ENCODE data around the gene OR6M1. TPM values are rescaled to one million over a fixed set of nuclear protein-coding genes. Genes with fewer than 3 reads are reported as not detected.

OR6M1 gene
- total RNA-seq, 6 experiments from 2014 or later, result not detected

DNA sequence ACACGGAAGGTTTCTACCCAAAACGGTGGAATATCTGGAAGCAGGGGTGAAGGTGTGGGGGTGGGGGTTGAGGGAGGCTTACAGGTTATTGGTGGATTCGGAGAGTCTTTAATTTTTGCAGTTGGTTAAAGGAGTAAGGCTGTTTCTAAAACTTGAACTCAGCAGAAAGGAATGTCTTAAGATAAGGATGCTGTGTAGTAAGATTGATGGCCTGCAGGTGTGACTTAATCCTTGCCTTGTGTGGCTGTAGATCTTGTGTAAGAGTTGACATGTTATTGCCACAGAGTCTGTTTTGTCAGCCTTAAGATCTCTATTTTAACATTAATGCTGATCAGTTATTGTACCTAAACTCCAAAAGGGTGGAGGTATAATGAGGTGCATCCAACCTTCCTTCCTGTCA lies 16.4 kb upstream of the OR6M1 start:
- ATAC-seq, result peak in 3 of 4 donors; percentile 6 to 46 (median 41)
- no peaks in the 10 kb centered on the region for H3K36me3 ChIP-seq
- no peaks in the 10 kb centered on the region for H3K9me3 ChIP-seq
- no peaks in the 10 kb centered on the region for H3K4me1 ChIP-seq
- no peak for DNase-seq
- whole genome bisulfite sequencing (ENCODE audit: insufficient coverage, low coverage, low lambda C conversion rate, missing lambda C conversion rate), result 44% methylated on average over 3 of the region's 3 CpGs
- H3K27ac ChIP-seq, result peak overlapping the region in 1 of 3 donors; percentile 14
- no peak overlapping the region for H3K4me3 ChIP-seq
- H3K27me3 ChIP-seq, result no peaks in the 10 kb centered on the region
- TF ChIP-seq POLR2A (IDR thresholded peaks at IDR 0.05), result no peak
- TF ChIP-seq, protein P1, sequence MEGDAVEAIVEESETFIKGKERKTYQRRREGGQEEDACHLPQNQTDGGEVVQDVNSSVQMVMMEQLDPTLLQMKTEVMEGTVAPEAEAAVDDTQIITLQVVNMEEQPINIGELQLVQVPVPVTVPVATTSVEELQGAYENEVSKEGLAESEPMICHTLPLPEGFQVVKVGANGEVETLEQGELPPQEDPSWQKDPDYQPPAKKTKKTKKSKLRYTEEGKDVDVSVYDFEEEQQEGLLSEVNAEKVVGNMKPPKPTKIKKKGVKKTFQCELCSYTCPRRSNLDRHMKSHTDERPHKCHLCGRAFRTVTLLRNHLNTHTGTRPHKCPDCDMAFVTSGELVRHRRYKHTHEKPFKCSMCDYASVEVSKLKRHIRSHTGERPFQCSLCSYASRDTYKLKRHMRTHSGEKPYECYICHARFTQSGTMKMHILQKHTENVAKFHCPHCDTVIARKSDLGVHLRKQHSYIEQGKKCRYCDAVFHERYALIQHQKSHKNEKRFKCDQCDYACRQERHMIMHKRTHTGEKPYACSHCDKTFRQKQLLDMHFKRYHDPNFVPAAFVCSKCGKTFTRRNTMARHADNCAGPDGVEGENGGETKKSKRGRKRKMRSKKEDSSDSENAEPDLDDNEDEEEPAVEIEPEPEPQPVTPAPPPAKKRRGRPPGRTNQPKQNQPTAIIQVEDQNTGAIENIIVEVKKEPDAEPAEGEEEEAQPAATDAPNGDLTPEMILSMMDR (IDR thresholded peaks at IDR 0.05), result no peak
- intact Hi-C loops (cut with DNase I), result no loop called here

DNA sequence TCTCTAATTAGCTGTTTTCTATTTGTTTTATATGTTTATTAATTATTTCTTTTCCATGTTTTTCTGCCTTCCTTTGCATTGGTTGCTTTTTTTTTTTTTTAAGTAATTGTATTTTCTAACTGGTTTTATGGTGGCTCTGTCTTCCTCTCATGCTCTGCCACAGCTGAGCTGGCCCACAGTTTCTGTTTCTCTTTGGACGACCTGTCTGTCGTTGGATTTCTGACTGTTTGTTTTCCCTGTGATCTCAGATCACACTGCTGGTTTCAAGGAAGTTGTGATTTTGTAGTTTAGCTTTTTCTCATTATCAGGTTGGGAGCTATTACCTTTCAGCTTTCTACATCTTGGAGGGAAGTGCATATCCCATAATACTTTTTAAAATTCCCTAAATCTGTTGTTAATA lies 15.9 kb upstream of the OR6M1 start:
- TF ChIP-seq POLR2A (IDR thresholded peaks at IDR 0.05), result no peak
- TF ChIP-seq, protein P1 (IDR thresholded peaks at IDR 0.05), result no peak
- no peaks in the 10 kb centered on the region for H3K36me3 ChIP-seq
- H3K27ac ChIP-seq, result peak overlapping the region in 1 of 3 donors; percentile 14
- H3K4me1 ChIP-seq, result no peaks in the 10 kb centered on the region
- no peaks in the 10 kb centered on the region for H3K27me3 ChIP-seq
- peak in 3 of 4 donors; percentile 86 to 99 (median 98) for ATAC-seq
- H3K9me3 ChIP-seq, result no peaks in the 10 kb centered on the region
- 0% methylated on average over 2 of the region's 2 CpGs for WGBS (ENCODE audit: insufficient coverage, low coverage, low lambda C conversion rate, missing lambda C conversion rate)
- no peak overlapping the region for H3K4me3 ChIP-seq
- intact Hi-C loops (cut with DNase I), result no loop called here
- DNase-seq, result peak in 1 of 3 donors; percentile 19

DNA sequence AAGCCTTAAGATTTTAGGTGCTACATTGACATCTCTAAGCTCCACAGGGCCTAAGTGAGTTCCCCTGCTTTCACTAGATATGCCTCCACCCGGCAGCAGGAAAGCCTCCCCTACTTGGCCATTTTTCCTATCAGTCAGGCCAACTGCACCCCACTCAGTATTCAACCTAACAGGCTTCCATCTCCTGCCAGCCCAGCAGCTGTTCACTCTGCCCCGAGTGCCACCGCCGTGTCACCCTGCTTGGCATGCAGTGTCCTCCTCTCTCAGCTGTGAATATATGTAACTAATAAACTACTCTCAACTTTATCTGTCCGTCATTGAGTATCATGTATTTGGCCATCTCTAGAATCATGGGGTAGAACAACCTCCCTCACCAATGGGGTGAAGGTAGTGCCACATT lies 9.0 kb upstream of the OR6M1 start:
- Histone ChIP-seq H3K27me3 (no peaks in the 10 kb centered on the region), H3K4me1 (no peaks in the 10 kb centered on the region), H3K9me3 (no peaks in the 10 kb centered on the region), H3K36me3 (no peaks in the 10 kb centered on the region), H3K27ac (no peak overlapping the region), H3K4me3 (no peak overlapping the region)
- intact Hi-C loops (cut with DNase I), result no loop called here
- WGBS (ENCODE audit: insufficient coverage, low coverage, low lambda C conversion rate, missing lambda C conversion rate), result 81% methylated on average over 4 of the region's 5 CpGs
- TF ChIP-seq, protein P1 (IDR thresholded peaks at IDR 0.05), result no peak
- TF ChIP-seq POLR2A (IDR thresholded peaks at IDR 0.05), result no peak
- DNase-seq, result no peak
- ATAC-seq, result no peak

DNA sequence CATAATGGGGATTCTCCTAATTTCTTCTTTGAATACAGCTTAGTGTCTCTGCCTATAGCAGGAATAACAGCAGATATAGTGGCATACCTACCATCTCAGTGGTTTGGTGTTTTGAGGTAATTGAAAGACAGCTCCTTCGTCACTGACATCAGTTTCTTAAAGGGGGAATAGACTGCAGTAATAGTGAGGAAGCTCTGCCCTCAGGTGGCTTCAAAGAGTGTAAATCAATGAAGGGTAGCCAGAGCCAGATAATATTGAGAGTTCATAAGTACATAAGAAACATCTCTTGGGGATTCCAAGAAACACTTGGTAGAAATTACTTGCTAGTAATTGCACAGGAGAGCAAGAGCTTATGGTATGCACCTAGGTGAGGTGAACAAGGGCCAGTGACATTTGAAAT lies 4.4 kb downstream of the OR6M1 start:
- intact Hi-C loops (cut with DNase I), result no loop called here
- no peak for ATAC-seq
- H3K4me1 ChIP-seq, result peaks cover 0 to 8% (median 0%) of the 10 kb centered on the region in 4 donors
- no peaks in the 10 kb centered on the region for H3K27me3 ChIP-seq
- no peaks in the 10 kb centered on the region for H3K36me3 ChIP-seq
- no peaks in the 10 kb centered on the region for H3K9me3 ChIP-seq
- WGBS (ENCODE audit: insufficient coverage, low coverage, low lambda C conversion rate, missing lambda C conversion rate), result 0% methylated on average over 1 of the region's 1 CpG
- no peak overlapping the region for H3K4me3 ChIP-seq
- H3K27ac ChIP-seq, result no peak overlapping the region
- DNase-seq, result no peak
- no peak for TF ChIP-seq POLR2A (IDR thresholded peaks at IDR 0.05)
- TF ChIP-seq, protein P1 (IDR thresholded peaks at IDR 0.05), result no peak

DNA sequence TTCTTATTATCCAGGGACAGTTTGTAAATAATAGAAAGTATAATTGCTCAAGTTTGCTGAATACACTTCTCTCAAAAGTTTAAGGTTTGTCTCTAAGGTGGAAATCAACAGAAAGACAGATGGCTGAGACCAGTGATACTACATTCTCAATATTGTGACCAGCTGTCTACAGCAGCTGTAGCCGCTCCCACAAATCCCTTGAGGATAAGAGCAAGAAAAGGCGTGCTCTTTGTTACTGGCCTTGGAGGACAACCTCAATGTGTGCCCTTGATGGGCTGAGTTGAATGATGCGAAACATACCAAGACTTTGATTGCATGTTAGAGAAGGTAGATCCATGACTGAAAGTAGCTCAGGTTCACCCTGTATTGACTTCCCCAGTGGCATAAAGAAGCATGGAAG lies 6.1 kb downstream of the OR6M1 start:
- Histone ChIP-seq H3K36me3 (no peaks in the 10 kb centered on the region), H3K4me3 (no peak overlapping the region), H3K4me1 (peaks cover 0 to 8% (median 0%) of the 10 kb centered on the region in 4 donors), H3K27ac (no peak overlapping the region), H3K27me3 (no peaks in the 10 kb centered on the region), H3K9me3 (no peaks in the 10 kb centered on the region)
- 95% methylated on average over 3 of the region's 3 CpGs for WGBS (ENCODE audit: insufficient coverage, low coverage, low lambda C conversion rate, missing lambda C conversion rate)
- DNase-seq (no peak), ATAC-seq (no peak)
- intact Hi-C loops (cut with DNase I), result no loop called here
- TF ChIP-seq, protein P1 (IDR thresholded peaks at IDR 0.05), result no peak
- TF ChIP-seq POLR2A (IDR thresholded peaks at IDR 0.05), result no peak

Measured in right lobe of liver (tissue), 6 donors.